ENCODE results near the gene AKT3.

DNA sequence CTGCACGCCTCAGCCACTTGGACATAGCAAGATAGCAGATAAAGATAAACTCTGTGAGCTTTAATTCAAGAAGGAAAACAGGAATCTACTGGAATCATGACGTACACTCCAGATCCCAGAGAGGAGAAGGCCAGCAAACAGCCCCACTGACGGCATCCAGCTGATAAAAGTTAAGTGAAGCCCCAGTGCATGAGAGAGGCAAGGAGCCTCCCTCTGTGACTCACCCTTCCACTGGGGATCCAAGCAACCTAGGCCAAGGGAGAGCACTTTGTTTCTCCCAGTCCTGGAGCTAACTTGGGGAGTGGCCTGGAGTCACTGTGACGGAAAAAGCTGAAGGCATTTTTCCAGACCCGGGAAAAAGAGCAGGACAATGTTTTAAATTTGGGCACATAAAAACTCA, 270.0 kb downstream of the AKT3 start:
- TF ChIP-seq, protein P1, sequence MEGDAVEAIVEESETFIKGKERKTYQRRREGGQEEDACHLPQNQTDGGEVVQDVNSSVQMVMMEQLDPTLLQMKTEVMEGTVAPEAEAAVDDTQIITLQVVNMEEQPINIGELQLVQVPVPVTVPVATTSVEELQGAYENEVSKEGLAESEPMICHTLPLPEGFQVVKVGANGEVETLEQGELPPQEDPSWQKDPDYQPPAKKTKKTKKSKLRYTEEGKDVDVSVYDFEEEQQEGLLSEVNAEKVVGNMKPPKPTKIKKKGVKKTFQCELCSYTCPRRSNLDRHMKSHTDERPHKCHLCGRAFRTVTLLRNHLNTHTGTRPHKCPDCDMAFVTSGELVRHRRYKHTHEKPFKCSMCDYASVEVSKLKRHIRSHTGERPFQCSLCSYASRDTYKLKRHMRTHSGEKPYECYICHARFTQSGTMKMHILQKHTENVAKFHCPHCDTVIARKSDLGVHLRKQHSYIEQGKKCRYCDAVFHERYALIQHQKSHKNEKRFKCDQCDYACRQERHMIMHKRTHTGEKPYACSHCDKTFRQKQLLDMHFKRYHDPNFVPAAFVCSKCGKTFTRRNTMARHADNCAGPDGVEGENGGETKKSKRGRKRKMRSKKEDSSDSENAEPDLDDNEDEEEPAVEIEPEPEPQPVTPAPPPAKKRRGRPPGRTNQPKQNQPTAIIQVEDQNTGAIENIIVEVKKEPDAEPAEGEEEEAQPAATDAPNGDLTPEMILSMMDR (IDR thresholded peaks at IDR 0.05): no peak
- no peak for TF ChIP-seq POLR2A (IDR thresholded peaks at IDR 0.05)

All from vagina (tissue), 2 donors.